Measurements from ENCODE around the gene NEDD4.

DNA sequence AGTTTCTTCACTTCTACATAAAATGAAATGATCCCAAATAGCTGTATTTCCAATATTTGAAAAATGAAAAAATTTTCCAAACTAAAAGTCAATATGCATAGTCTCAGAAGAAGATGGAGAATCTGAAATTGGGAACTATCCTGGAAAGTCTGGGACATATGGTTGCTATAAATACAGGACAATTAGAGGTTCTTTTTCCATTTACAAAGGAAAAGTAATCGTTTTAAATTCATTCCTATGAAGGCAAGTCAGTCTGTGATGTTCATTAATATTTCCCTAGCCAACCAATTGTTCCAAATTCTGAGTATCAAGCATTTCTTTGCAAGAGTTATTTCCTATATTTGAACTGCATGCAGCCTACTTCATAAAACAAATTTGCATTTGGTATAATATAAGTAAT is 102.2 kb downstream of the NEDD4 start:
- TF ChIP-seq POLR2A (IDR thresholded peaks at IDR 0.05), result no peak
- TF ChIP-seq, protein P1, sequence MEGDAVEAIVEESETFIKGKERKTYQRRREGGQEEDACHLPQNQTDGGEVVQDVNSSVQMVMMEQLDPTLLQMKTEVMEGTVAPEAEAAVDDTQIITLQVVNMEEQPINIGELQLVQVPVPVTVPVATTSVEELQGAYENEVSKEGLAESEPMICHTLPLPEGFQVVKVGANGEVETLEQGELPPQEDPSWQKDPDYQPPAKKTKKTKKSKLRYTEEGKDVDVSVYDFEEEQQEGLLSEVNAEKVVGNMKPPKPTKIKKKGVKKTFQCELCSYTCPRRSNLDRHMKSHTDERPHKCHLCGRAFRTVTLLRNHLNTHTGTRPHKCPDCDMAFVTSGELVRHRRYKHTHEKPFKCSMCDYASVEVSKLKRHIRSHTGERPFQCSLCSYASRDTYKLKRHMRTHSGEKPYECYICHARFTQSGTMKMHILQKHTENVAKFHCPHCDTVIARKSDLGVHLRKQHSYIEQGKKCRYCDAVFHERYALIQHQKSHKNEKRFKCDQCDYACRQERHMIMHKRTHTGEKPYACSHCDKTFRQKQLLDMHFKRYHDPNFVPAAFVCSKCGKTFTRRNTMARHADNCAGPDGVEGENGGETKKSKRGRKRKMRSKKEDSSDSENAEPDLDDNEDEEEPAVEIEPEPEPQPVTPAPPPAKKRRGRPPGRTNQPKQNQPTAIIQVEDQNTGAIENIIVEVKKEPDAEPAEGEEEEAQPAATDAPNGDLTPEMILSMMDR (IDR thresholded peaks at IDR 0.05), result no peak
- TF ChIP-seq POLR2AphosphoS5 (IDR thresholded peaks at IDR 0.05), result no peak
